22Rv1 (cell line): ENCODE data around the gene RAPGEFL1.

Experiments used
- CTCF ChIP-seq: fragments of 450-650 bp; IDR thresholded peaks from 2 replicates; pipeline ENCODE4 v1.5.1; 2017; ENCODE audit warnings: mild to moderate bottlenecking
- ZFX ChIP-seq: fragments of 450-650 bp; IDR thresholded peaks from 2 replicates; pipeline ENCODE4 v1.6.1; 2017; ENCODE audit warnings: antibody characterized with exemption, borderline replicate concordance

GRCh38 chr17:40190197-40191021 lies 13.1 kb downstream of the RAPGEFL1 start:
- TF ChIP-seq CTCF (peak; percentile 32), ZFX (no peak)
